Measurements from ENCODE around the gene SMARCA1. TPM values are rescaled to one million over a fixed set of nuclear protein-coding genes. Genes with fewer than 3 reads are reported as not detected.

Gene SMARCA1
- total and polyA plus RNA-seq, 4 donors, result 50.0 to 115 (median 69.9) TPM

- no peak for DNase-seq (ENCODE audit: low read depth in 4 of 6, low spot score in 6 of 6)
- Histone ChIP-seq H3K27me3 (ENCODE audit: control insufficient read depth, insufficient read depth, low read length) (no peaks in the 10 kb centered on the region), H3K4me3 (ENCODE audit: low read depth, low read length) (no peak overlapping the region), H3K27ac (ENCODE audit: low read depth, low read length) (no peak overlapping the region), H3K9me3 (ENCODE audit: control insufficient read depth, insufficient read depth, low read length) (no peaks in the 10 kb centered on the region), H3K4me1 (ENCODE audit: control insufficient read depth, insufficient read depth, low read length) (no peaks in the 10 kb centered on the region), H3K36me3 (ENCODE audit: control insufficient read depth, insufficient read depth, low read length) (no peaks in the 10 kb centered on the region)
- WGBS (ENCODE audit: insufficient coverage), result 50% methylated on average over 1 of the region's 1 CpG
Measured at GRCh38 chrX:129531132-129531531, 7.8 kb upstream of the SMARCA1 start.

DNA sequence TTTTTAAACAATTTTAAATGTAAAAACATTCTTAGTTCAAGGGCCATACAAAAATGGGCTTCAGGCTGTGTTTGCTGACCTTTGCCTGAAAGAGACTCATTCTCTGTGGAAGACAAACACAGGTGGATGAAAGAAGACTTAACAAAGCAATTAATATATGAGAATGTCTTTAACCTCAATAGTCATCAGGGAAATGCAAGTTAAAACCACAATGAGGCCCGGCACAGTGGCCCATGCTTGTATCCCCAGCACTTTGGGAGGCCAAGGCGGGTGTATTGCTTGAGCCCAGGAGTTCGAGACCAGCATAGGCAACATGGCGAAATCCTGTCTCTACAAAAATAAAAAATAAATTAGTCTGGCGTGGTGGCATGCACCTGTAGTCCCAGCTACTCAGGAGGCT lies 7.1 kb upstream of the SMARCA1 start:
- H3K27ac ChIP-seq (ENCODE audit: low read depth, low read length), result no peak overlapping the region
- no peaks in the 10 kb centered on the region for H3K4me1 ChIP-seq (ENCODE audit: control insufficient read depth, insufficient read depth, low read length)
- H3K27me3 ChIP-seq (ENCODE audit: control insufficient read depth, insufficient read depth, low read length), result no peaks in the 10 kb centered on the region
- 82% methylated on average over 4 of the region's 5 CpGs for WGBS (ENCODE audit: insufficient coverage)
- H3K36me3 ChIP-seq (ENCODE audit: control insufficient read depth, insufficient read depth, low read length), result no peaks in the 10 kb centered on the region
- no peak for DNase-seq (ENCODE audit: low read depth in 4 of 6, low spot score in 6 of 6)
- H3K4me3 ChIP-seq (ENCODE audit: low read depth, low read length), result no peak overlapping the region
- H3K9me3 ChIP-seq (ENCODE audit: control insufficient read depth, insufficient read depth, low read length), result no peaks in the 10 kb centered on the region

GRCh38 chrX:129529685-129530281 lies 6.5 kb upstream of the SMARCA1 start:
- Histone ChIP-seq H3K27me3 (ENCODE audit: control insufficient read depth, insufficient read depth, low read length) (no peaks in the 10 kb centered on the region), H3K4me1 (ENCODE audit: control insufficient read depth, insufficient read depth, low read length) (no peaks in the 10 kb centered on the region), H3K4me3 (ENCODE audit: low read depth, low read length) (no peak overlapping the region), H3K36me3 (ENCODE audit: control insufficient read depth, insufficient read depth, low read length) (no peaks in the 10 kb centered on the region), H3K9me3 (ENCODE audit: control insufficient read depth, insufficient read depth, low read length) (no peaks in the 10 kb centered on the region), H3K27ac (ENCODE audit: low read depth, low read length) (no peak overlapping the region)
- 70% methylated on average over 2 of the region's 4 CpGs for WGBS (ENCODE audit: insufficient coverage)
- peak in 2 of 6 donors; percentile 11 to 65 for DNase-seq (ENCODE audit: low read depth in 4 of 6, low spot score in 6 of 6)

- H3K4me3 ChIP-seq (ENCODE audit: low read depth, low read length), result no peak overlapping the region
- H3K27ac ChIP-seq (ENCODE audit: low read depth, low read length), result no peak overlapping the region
- H3K9me3 ChIP-seq (ENCODE audit: control insufficient read depth, insufficient read depth, low read length), result no peaks in the 10 kb centered on the region
- 63% methylated on average over 2 of the region's 3 CpGs for WGBS (ENCODE audit: insufficient coverage)
- no peak for DNase-seq (ENCODE audit: low read depth in 4 of 6, low spot score in 6 of 6)
- H3K36me3 ChIP-seq (ENCODE audit: control insufficient read depth, insufficient read depth, low read length), result no peaks in the 10 kb centered on the region
- no peaks in the 10 kb centered on the region for H3K4me1 ChIP-seq (ENCODE audit: control insufficient read depth, insufficient read depth, low read length)
- no peaks in the 10 kb centered on the region for H3K27me3 ChIP-seq (ENCODE audit: control insufficient read depth, insufficient read depth, low read length)
Measured at GRCh38 chrX:129525896-129526295, 2.6 kb upstream of the SMARCA1 start.

DNA sequence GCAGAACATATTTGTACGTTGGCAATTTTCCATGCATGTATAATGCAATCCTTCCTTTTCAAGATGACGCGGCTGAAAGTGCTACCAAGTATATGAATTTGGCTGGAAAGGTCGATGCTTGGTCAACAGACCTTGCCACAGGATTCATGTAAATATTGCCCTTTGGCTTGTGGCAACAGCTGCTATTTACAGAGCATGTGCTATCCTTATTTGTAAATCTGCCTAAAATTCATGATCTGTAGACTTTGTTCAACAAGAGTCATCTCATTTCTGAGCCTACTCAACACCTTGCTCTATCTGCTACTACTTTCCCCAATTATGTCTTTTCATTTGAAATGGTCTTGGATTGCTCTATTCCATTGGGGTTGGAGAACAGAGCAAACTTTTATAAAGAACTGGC lies 1.9 kb upstream of the SMARCA1 start:
- H3K4me1 ChIP-seq (ENCODE audit: control insufficient read depth, insufficient read depth, low read length), result no peaks in the 10 kb centered on the region
- no peak overlapping the region for H3K4me3 ChIP-seq (ENCODE audit: low read depth, low read length)
- H3K27me3 ChIP-seq (ENCODE audit: control insufficient read depth, insufficient read depth, low read length), result no peaks in the 10 kb centered on the region
- no peak overlapping the region for H3K27ac ChIP-seq (ENCODE audit: low read depth, low read length)
- no peaks in the 10 kb centered on the region for H3K9me3 ChIP-seq (ENCODE audit: control insufficient read depth, insufficient read depth, low read length)
- WGBS (ENCODE audit: insufficient coverage), result 84% methylated on average over 3 of the region's 4 CpGs
- no peak for DNase-seq (ENCODE audit: low read depth in 4 of 6, low spot score in 6 of 6)
- H3K36me3 ChIP-seq (ENCODE audit: control insufficient read depth, insufficient read depth, low read length), result no peaks in the 10 kb centered on the region

DNA sequence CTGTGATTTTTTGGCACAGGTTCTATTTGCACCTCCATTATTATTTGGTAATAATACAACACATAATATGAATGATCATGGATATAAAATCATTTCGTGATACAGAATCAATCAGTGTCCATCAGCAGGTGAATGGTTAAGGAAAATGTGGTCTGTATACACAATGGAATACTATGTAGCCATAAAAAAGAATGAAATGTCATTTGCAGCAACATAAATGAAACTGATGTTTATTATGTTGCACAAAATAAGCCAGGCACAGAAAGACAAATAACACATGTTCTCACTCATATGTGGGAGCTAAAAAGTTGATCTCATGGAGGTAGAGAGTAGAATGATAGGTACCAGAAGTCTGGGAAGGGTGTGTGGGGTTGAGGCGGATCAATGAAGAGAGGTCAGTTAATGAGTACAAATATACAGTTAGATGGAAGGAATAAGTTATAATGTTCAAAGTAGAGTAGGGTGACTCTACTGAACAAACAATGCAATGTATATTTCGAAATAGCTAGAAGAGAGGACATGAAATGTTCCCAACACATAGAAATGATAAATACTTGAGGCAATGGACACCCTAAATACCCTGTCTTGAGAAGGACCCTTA lies 1.1 kb upstream of the SMARCA1 start:
- no peaks in the 10 kb centered on the region for H3K9me3 ChIP-seq (ENCODE audit: control insufficient read depth, insufficient read depth, low read length)
- no peaks in the 10 kb centered on the region for H3K27me3 ChIP-seq (ENCODE audit: control insufficient read depth, insufficient read depth, low read length)
- H3K27ac ChIP-seq (ENCODE audit: low read depth, low read length), result no peak overlapping the region
- H3K36me3 ChIP-seq (ENCODE audit: control insufficient read depth, insufficient read depth, low read length), result no peaks in the 10 kb centered on the region
- H3K4me3 ChIP-seq (ENCODE audit: low read depth, low read length), result no peak overlapping the region
- H3K4me1 ChIP-seq (ENCODE audit: control insufficient read depth, insufficient read depth, low read length), result no peaks in the 10 kb centered on the region
- WGBS (ENCODE audit: insufficient coverage), result 86% methylated on average over 1 of the region's 3 CpGs
- no peak for DNase-seq (ENCODE audit: low read depth in 4 of 6, low spot score in 6 of 6)

GRCh38 chrX:129522184-129523078 lies 859 bp downstream of the SMARCA1 start:
- WGBS (ENCODE audit: insufficient coverage), result 27% methylated on average over 28 of the region's 56 CpGs
- DNase-seq (ENCODE audit: low read depth in 4 of 6, low spot score in 6 of 6), result peak in 3 of 6 donors; percentile 57 to 93 (median 90)

DNA sequence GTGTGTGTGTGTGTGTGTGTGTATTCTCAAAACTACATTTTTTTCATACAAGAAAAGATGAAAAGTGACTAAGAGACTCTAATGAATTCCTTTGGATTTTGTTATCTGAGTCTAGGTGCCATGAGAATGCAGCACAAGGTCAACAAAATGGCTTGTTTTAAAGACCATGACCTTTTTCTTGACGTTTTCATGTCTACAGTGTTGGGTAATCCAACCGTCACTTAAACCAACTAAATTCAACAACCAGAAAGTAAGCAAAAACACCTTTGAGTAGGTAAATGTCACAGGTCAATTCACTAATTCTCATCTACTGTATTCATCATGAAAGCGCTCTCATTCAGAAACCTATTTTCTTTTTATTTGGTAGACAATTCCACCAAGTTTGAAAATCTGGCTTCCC lies 3.1 kb downstream of the SMARCA1 start:
- H3K4me3 ChIP-seq (ENCODE audit: low read depth, low read length), result no peak overlapping the region
- H3K36me3 ChIP-seq (ENCODE audit: control insufficient read depth, insufficient read depth, low read length), result peaks cover 2% of the 10 kb centered on the region
- H3K9me3 ChIP-seq (ENCODE audit: control insufficient read depth, insufficient read depth, low read length), result no peaks in the 10 kb centered on the region
- 80% methylated on average over 1 of the region's 3 CpGs for WGBS (ENCODE audit: insufficient coverage)
- DNase-seq (ENCODE audit: low read depth in 4 of 6, low spot score in 6 of 6), result no peak
- no peak overlapping the region for H3K27ac ChIP-seq (ENCODE audit: low read depth, low read length)
- no peaks in the 10 kb centered on the region for H3K4me1 ChIP-seq (ENCODE audit: control insufficient read depth, insufficient read depth, low read length)
- H3K27me3 ChIP-seq (ENCODE audit: control insufficient read depth, insufficient read depth, low read length), result no peaks in the 10 kb centered on the region

More at GRCh38 chrX:129522184-129523078, 859 bp downstream of the SMARCA1 start:
- H3K4me1 ChIP-seq (ENCODE audit: control insufficient read depth, insufficient read depth, low read length), result no peaks in the 10 kb centered on the region
- H3K36me3 ChIP-seq (ENCODE audit: control insufficient read depth, insufficient read depth, low read length), result no peaks in the 10 kb centered on the region
- no peaks in the 10 kb centered on the region for H3K27me3 ChIP-seq (ENCODE audit: control insufficient read depth, insufficient read depth, low read length)
- H3K27ac ChIP-seq (ENCODE audit: low read depth, low read length), result peak overlapping the region; percentile 96
- H3K4me3 ChIP-seq (ENCODE audit: low read depth, low read length), result peak overlapping the region; percentile 88
- no peaks in the 10 kb centered on the region for H3K9me3 ChIP-seq (ENCODE audit: control insufficient read depth, insufficient read depth, low read length)

DNA sequence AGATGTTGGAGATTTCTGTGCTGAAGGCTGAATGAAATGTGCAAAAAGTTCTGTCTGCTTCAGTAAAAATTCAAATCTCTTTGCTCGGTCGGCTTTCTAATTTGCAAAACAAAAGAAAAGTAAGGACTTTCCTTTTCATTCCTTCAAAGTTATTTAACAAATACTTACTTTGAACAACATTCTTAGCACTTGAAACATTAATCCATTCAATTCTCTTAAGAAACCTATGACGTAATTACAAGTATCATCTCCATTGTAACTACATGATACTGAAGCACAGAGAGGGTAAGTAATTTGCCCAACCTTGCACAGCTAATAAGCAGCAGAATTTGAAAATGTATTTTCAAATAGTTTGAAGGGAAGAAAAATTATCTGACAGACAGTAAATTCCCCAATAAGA lies 6.9 kb downstream of the SMARCA1 start:
- Histone ChIP-seq H3K27me3 (ENCODE audit: control insufficient read depth, insufficient read depth, low read length) (no peaks in the 10 kb centered on the region), H3K9me3 (ENCODE audit: control insufficient read depth, insufficient read depth, low read length) (no peaks in the 10 kb centered on the region), H3K36me3 (ENCODE audit: control insufficient read depth, insufficient read depth, low read length) (peaks cover 4% of the 10 kb centered on the region), H3K4me3 (ENCODE audit: low read depth, low read length) (no peak overlapping the region), H3K27ac (ENCODE audit: low read depth, low read length) (no peak overlapping the region), H3K4me1 (ENCODE audit: control insufficient read depth, insufficient read depth, low read length) (no peaks in the 10 kb centered on the region)
- no peak for DNase-seq (ENCODE audit: low read depth in 4 of 6, low spot score in 6 of 6)
- no CpG with 5 or more reads among the region's 3 CpGs for WGBS (ENCODE audit: insufficient coverage)
